ENCODE data around the gene CPNE4. TPM values are rescaled to one million over a fixed set of nuclear protein-coding genes. Genes with fewer than 3 reads are reported as not detected.
"Not testable (repeated sequence)": the region's sequence is repeated elsewhere in the genome, so short reads cannot be mapped to it uniquely, and the experiment has no call there.

CPNE4 gene
- total RNA-seq, 3 donors from 2014 or later: not detected

GRCh38 chr3:131501949-131502348 is 532.9 kb downstream of the CPNE4 start:
- DNase-seq (no peak), ATAC-seq (no peak)
- Mint-ChIP-seq H3K9me3 (no peaks in the 10 kb centered on the region), H3K4me3 (peak overlapping the region; percentile 99), H3K4me1 (ENCODE audit: low read depth) (peaks cover 28% of the 10 kb centered on the region), H3K36me3 (ENCODE audit: insufficient read depth) (peaks cover 24% of the 10 kb centered on the region), H3K27me3 (ENCODE audit: low read depth) (no peaks in the 10 kb centered on the region)

- no peaks in the 10 kb centered on the region for H3K9me3 Mint-ChIP-seq
- DNase-seq: no peak
- no peak for ATAC-seq
- H3K27me3 Mint-ChIP-seq (ENCODE audit: low read depth): no peaks in the 10 kb centered on the region
- H3K36me3 Mint-ChIP-seq (ENCODE audit: insufficient read depth): peaks cover 40% of the 10 kb centered on the region
- H3K4me3 Mint-ChIP-seq: no peak overlapping the region
- peaks cover 12% of the 10 kb centered on the region for H3K4me1 Mint-ChIP-seq (ENCODE audit: low read depth)
Measured at GRCh38 chr3:131494706-131495105, 540.1 kb downstream of the CPNE4 start.

GRCh38 chr3:131491775-131492174 is 543.0 kb downstream of the CPNE4 start:
- H3K27me3 Mint-ChIP-seq (ENCODE audit: low read depth): no peaks in the 10 kb centered on the region
- DNase-seq (no peak), ATAC-seq (no peak)

GRCh38 chr3:131491084-131491483 is 543.7 kb downstream of the CPNE4 start:
- Mint-ChIP-seq H3K27me3 (ENCODE audit: low read depth) (no peaks in the 10 kb centered on the region), H3K9me3 (no peaks in the 10 kb centered on the region), H3K4me1 (ENCODE audit: low read depth) (peaks cover 18% of the 10 kb centered on the region), H3K4me3 (no peak overlapping the region), H3K36me3 (ENCODE audit: insufficient read depth) (peaks cover 39% of the 10 kb centered on the region)
- DNase-seq (no peak), ATAC-seq (no peak)

More at GRCh38 chr3:131491775-131492174, 543.0 kb downstream of the CPNE4 start:
- peaks cover 37% of the 10 kb centered on the region for H3K36me3 Mint-ChIP-seq (ENCODE audit: insufficient read depth)
- H3K4me1 Mint-ChIP-seq (ENCODE audit: low read depth): peaks cover 16% of the 10 kb centered on the region
- H3K9me3 Mint-ChIP-seq: no peaks in the 10 kb centered on the region
- no peak overlapping the region for H3K4me3 Mint-ChIP-seq

- ATAC-seq: not testable (repeated sequence)
- H3K4me1 Mint-ChIP-seq (ENCODE audit: low read depth): peaks cover 21% of the 10 kb centered on the region
Measured at GRCh38 chr3:131486545-131486944, 548.3 kb downstream of the CPNE4 start.

GRCh38 chr3:131485119-131485518 is 549.7 kb downstream of the CPNE4 start:
- H3K27me3 Mint-ChIP-seq (ENCODE audit: low read depth): no peaks in the 10 kb centered on the region
- H3K4me1 Mint-ChIP-seq (ENCODE audit: low read depth): peaks cover 21% of the 10 kb centered on the region
- no peak overlapping the region for H3K4me3 Mint-ChIP-seq
- H3K9me3 Mint-ChIP-seq: no peaks in the 10 kb centered on the region
- DNase-seq (no peak), ATAC-seq (no peak)
- H3K36me3 Mint-ChIP-seq (ENCODE audit: insufficient read depth): peaks cover 30% of the 10 kb centered on the region

More at GRCh38 chr3:131486545-131486944, 548.3 kb downstream of the CPNE4 start:
- not testable (repeated sequence) for H3K4me3 Mint-ChIP-seq; DNase-seq; H3K9me3 Mint-ChIP-seq; H3K27me3 Mint-ChIP-seq (ENCODE audit: low read depth)
- peaks cover 27% of the 10 kb centered on the region for H3K36me3 Mint-ChIP-seq (ENCODE audit: insufficient read depth)

GRCh38 chr3:131484496-131485111 is 550.2 kb downstream of the CPNE4 start:
- Mint-ChIP-seq H3K9me3 (no peaks in the 10 kb centered on the region), H3K27me3 (ENCODE audit: low read depth) (no peaks in the 10 kb centered on the region), H3K4me3 (no peak overlapping the region), H3K4me1 (ENCODE audit: low read depth) (peaks cover 21% of the 10 kb centered on the region), H3K36me3 (ENCODE audit: insufficient read depth) (peaks cover 32% of the 10 kb centered on the region)
- no peak for ATAC-seq
- DNase-seq: no peak
